Fibroblast of mammary gland (primary cell): ENCODE data around the gene CDADC1.
"Not testable (repeated sequence)": the region's sequence is repeated elsewhere in the genome, so short reads cannot be mapped to it uniquely, and the experiment has no call there.

Source experiments
- DNase-seq: peaks from one replicate; pipeline ENCODE4 v3.0.0-alpha.2; 2010; ENCODE audit warnings: low read depth
- H3K4me3 ChIP-seq: 2 replicates; pipeline ENCODE4 v1.5.1; 2011; ENCODE audit warnings: low read depth, mild to moderate bottlenecking, low read length, moderate library complexity; ENCODE audit not compliant: control insufficient read depth
- TF ChIP-seq, protein P1 (sequence below): conservative IDR thresholded peaks from 2 replicates; pipeline ENCODE4 v1.5.1; 2011; ENCODE audit warnings: low read depth, low read length, inconsistent platforms; ENCODE audit not compliant: control insufficient read depth, insufficient read depth

CDADC1 gene

DNA sequence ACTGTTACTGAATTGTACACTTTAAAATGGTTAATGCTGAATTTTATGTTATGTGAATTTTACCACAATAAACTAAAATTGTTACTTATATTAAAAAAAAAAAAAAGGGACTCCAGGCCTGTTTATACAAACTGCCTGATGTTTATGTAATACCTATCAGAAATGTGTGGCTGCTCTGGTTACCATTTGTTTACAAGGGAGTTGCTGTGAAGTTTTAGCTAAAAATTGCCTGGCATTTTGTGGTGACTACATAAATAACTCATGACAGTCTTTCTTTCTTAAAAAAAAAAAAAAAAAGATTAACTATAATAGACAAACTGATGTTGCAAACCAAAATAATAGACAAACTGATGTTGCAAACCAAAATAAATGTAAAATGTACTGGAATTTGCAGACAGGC, 71.8 kb downstream of the CDADC1 start:
- TF ChIP-seq, protein P1, sequence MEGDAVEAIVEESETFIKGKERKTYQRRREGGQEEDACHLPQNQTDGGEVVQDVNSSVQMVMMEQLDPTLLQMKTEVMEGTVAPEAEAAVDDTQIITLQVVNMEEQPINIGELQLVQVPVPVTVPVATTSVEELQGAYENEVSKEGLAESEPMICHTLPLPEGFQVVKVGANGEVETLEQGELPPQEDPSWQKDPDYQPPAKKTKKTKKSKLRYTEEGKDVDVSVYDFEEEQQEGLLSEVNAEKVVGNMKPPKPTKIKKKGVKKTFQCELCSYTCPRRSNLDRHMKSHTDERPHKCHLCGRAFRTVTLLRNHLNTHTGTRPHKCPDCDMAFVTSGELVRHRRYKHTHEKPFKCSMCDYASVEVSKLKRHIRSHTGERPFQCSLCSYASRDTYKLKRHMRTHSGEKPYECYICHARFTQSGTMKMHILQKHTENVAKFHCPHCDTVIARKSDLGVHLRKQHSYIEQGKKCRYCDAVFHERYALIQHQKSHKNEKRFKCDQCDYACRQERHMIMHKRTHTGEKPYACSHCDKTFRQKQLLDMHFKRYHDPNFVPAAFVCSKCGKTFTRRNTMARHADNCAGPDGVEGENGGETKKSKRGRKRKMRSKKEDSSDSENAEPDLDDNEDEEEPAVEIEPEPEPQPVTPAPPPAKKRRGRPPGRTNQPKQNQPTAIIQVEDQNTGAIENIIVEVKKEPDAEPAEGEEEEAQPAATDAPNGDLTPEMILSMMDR, result no peak
- DNase-seq, result no peak
- no peak overlapping the region for H3K4me3 ChIP-seq

DNA sequence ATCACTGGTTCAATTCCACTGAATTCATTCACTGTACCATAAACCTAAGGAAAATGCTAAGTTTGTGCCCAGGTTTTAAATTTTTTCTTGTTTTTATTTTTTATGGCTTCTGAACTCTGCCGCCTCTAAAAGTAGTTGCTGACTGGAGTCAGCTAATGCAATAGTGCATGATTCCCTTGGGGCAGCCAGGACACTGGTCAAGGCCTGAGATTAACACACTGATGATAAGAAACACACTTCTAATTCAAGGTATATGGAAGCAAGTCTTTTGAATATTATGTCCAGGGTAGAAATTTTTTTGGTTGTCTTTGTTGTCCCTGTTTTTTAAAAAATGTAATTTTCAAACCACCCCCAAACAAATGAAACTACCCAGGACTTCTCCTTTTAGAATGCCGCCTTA, 72.2 kb downstream of the CDADC1 start:
- TF ChIP-seq, protein P1, result no peak
- no peak overlapping the region for H3K4me3 ChIP-seq
- DNase-seq, result no peak

DNA sequence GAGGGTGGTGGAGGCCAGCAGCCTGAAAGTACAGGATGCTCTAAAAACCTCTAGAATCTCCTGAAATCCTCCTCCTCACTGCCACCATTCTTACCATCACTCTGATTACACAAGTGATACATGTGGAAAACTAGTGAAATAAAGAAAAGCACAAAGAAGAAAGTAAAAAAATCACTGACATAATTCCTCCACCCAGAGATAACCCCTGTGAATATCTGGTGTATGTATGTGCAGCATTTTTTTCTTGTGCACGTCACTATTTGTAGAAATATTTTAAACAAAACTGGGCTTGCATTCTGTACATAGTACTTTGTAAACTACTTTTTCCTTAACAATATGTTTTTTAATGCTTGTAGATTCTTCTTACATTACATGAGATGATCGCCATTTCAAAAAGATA, 73.2 kb downstream of the CDADC1 start:
- DNase-seq, result no peak
- TF ChIP-seq, protein P1, result no peak
- H3K4me3 ChIP-seq, result no peak overlapping the region

DNA sequence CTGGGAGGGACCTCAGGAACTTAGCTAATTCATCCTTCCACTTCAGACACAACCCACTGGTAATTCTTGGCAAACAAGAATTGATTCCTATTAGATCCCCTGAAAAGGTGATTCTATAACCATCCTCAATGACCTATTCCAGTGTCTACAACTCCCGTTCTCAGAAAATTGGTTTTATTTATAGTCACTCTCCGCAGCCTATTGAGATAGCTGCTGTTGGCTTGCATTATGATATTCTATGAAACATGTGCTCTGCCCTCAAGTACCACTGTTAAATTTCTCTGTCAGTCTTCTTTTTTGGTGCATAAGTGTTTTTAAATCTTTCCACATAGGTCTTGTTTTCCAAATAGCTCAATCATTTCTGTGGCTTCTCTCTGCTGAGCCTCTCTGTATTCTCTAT, 75.0 kb downstream of the CDADC1 start:
- no peak for DNase-seq
- TF ChIP-seq, protein P1, result no peak
- no peak overlapping the region for H3K4me3 ChIP-seq

DNA sequence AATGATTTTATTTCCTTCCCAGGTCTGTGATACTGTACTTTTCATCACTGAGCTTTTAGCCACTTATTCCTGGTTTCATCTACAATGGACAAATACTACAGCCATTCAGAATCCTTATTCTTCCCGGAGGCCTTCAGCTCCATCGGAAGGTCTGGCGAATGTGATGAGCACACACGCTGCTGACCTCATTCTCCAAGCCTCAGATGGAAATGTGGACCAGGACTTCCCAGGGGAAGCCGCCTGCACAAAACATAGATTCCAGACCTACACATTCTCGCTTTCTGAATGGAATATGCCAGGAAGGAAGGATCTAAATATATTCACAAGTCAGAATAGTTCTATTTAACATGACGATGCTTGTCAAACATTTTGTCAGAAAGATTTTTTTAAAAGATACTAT, 75.6 kb downstream of the CDADC1 start:
- TF ChIP-seq, protein P1, result no peak
- no peak overlapping the region for H3K4me3 ChIP-seq
- no peak for DNase-seq

DNA sequence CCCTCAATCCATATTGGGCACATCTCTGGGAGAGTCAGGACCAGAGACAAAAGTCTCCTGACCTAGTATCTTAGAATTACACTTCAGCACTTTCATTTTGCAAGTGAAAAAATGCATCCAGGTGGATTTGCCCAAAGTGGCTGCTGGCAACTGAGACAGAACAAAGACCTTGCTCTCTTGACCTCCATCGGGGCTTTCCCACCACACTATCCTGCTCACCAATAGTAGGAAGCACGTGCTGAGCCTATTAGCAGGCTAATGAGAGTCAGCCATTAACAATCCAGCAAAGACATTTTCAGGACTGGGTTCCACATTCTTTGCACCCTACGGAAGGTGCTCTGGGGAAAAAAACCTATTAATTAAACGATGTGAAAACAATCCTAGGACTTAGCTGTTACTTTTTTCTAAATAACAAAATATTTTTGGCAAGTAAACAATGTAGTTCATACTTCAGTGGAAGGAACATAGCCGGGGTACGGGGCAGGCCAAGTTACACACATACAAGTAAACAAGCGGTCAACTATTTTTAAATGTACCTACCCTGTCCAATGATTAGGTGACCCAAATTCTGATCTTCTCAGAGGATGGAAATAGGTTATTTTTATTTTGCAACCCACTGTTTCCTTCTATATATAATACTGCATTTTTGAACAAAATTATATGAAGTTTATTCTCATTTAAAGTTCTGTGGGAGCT, 78.6 kb downstream of the CDADC1 start:
- DNase-seq, result no peak
- no peak overlapping the region for H3K4me3 ChIP-seq
- TF ChIP-seq, protein P1, result no peak

DNA sequence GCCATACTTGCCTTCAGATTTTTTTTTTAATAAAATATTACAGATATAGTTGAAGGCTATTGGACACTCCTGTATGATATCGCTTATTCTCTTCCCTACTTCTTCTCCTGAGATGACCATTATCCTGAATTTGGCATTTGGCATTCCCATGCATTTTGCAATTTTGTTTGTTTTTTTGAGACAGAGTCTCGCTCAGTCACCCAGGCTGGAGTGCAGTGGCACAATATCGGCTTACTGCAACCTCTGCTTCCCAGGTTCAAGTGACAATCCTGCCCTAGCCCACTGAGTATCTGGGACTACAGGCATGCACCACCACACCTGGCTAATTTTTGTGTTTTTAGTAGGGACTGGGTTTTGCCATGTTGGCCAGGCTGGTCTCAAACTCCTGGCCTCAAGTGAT, 79.4 kb downstream of the CDADC1 start:
- H3K4me3 ChIP-seq, DNase-seq: not testable (repeated sequence)
